H1 (cell line): ENCODE measurements around the gene OGFOD3. TPM values are rescaled to one million over a fixed set of nuclear protein-coding genes. Genes with fewer than 3 reads are reported as not detected.

Experiments used
- CTCF ChIA-PET: fragments of 300-600 bp; sonication (Branson Sonifier 250); formaldehyde crosslinking; loops from one replicate; lab custom pipeline; 2021; ENCODE audit not compliant: partially characterized antibody; lab: Charles Lee
- POLR2A ChIA-PET: fragments of 300-600 bp; sonication (Branson Sonifier 250); formaldehyde crosslinking; loops from one replicate; lab custom pipeline; 2021; ENCODE audit warnings: inconsistent platforms; ENCODE audit not compliant: partially characterized antibody; lab: Charles Lee
- DNase-seq, 2 experiments: peaks; one replicate each; pipeline versions ENCODE4 v3.0.0 to v3.0.0-alpha.2; 2010 to 2022; ENCODE audit warnings: low spot score in 2 of 2, low read depth in 1 of 2, mixed read lengths in 1 of 2
- FAIRE-seq: peaks from 2 replicates; lab custom pipeline; 2011; peaks lifted over from hg19 to GRCh38; lab: Jason Lieb, UNC
- H2AFZ ChIP-seq: 2 replicates; pipeline ENCODE4 v1.8.1; 2012; ENCODE audit warnings: low read length, inconsistent platforms
- H2AK5ac ChIP-seq: 2 replicates; pipeline ENCODE4 v1.6.1; 2013; ENCODE audit warnings: low read depth, low read length
- H2BK120ac ChIP-seq: replicated peaks from 2 replicates; pipeline ENCODE3; 2013; ENCODE audit warnings: low read depth, low read length, inconsistent platforms
- H2BK12ac ChIP-seq: 2 replicates; pipeline ENCODE4 v1.6.1; 2013; ENCODE audit warnings: low read depth, low read length
- H2BK15ac ChIP-seq: 2 replicates; pipeline ENCODE4 v1.6.1; 2013; ENCODE audit warnings: low read length
- H2BK20ac ChIP-seq: 2 replicates; pipeline ENCODE4 v1.6.1; 2013; ENCODE audit warnings: low read length
- H2BK5ac ChIP-seq: 2 replicates; pipeline ENCODE4 v1.6.1; 2013; ENCODE audit warnings: low read depth, low read length
- H3K14ac ChIP-seq: 2 replicates; pipeline ENCODE4 v1.6.1; 2013; ENCODE audit warnings: inconsistent platforms; ENCODE audit not compliant: insufficient read length
- H3K18ac ChIP-seq: 2 replicates; pipeline ENCODE4 v1.6.1; 2013; ENCODE audit warnings: low read length; ENCODE audit errors: extremely low read depth
- H3K23ac ChIP-seq: 2 replicates; pipeline ENCODE4 v1.6.1; 2013; ENCODE audit warnings: inconsistent platforms; ENCODE audit not compliant: insufficient read length
- H3K23me2 ChIP-seq: 2 replicates; pipeline ENCODE4 v1.6.1; 2013; ENCODE audit warnings: low read depth, low read length
- H3K27ac ChIP-seq: 2 replicates; pipeline ENCODE4 v1.6.1; 2011; ENCODE audit warnings: low read depth, low read length, inconsistent platforms
- H3K27me3 ChIP-seq, 4 experiments: replicated peaks in 1 of 4; 1 replicate in 1 of 4; 2 replicates in 3 of 4; pipeline versions ENCODE4 v1.6.1 to v1.8.1; 2011 to 2013; ENCODE audit warnings: low read length in 3 of 4, mild to moderate bottlenecking in 3 of 4, inconsistent platforms in 2 of 4, mixed read lengths in 2 of 4, moderate library complexity in 1 of 4; ENCODE audit not compliant: control insufficient read depth in 3 of 4, insufficient read depth in 3 of 4; ENCODE audit errors: extremely low read depth in 1 of 4
- H3K36me3 ChIP-seq, 4 experiments: 2 replicates each; pipeline versions ENCODE4 v1.6.1 to v1.8.1; 2011 to 2013; ENCODE audit warnings: mild to moderate bottlenecking in 4 of 4, low read length in 3 of 4, moderate library complexity in 2 of 4, control low read depth in 1 of 4, inconsistent platforms in 1 of 4; ENCODE audit not compliant: insufficient read depth in 4 of 4, control insufficient read depth in 2 of 4
- H3K4ac ChIP-seq: replicated peaks from 2 replicates; pipeline ENCODE3; 2013; ENCODE audit warnings: low read length, low read depth, mixed read lengths, inconsistent platforms; ENCODE audit not compliant: insufficient read length
- H3K4me1 ChIP-seq, 4 experiments: replicated peaks in 1 of 4; 1 replicate in 1 of 4; 2 replicates in 3 of 4; pipeline versions ENCODE4 v1.6.1 to v1.8.1; 2011 to 2013; ENCODE audit warnings: low read length in 3 of 4, inconsistent platforms in 2 of 4, mixed read lengths in 1 of 4; ENCODE audit not compliant: insufficient read depth in 4 of 4, control insufficient read depth in 3 of 4
- H3K4me2 ChIP-seq, 2 experiments: 2 replicates each; pipeline versions ENCODE4 v1.6.1 to v1.8.1; 2011 to 2013; ENCODE audit warnings: low read depth in 2 of 2, low read length in 2 of 2, control low read depth in 1 of 2, inconsistent platforms in 1 of 2, mild to moderate bottlenecking in 1 of 2; ENCODE audit not compliant: insufficient read depth in 1 of 2
- H3K4me3 ChIP-seq, 4 experiments: fragments of 200-600, 300-600 bp in 1 of 4; sonication (generic), shearing (Covaris generic), sonication (Bioruptor Twin) in 1 of 4; 2 replicates each; pipeline versions ENCODE4 v1.5.1 to v1.8.1; 2011 to 2016; ENCODE audit warnings: low read length in 4 of 4, low read depth in 3 of 4, control low read depth in 2 of 4, inconsistent platforms in 2 of 4, mild to moderate bottlenecking in 2 of 4, mixed read lengths in 1 of 4, moderate library complexity in 1 of 4; ENCODE audit not compliant: insufficient read depth in 2 of 4; ENCODE audit errors: extremely low read depth in 1 of 4
- H3K56ac ChIP-seq: replicated peaks from 2 replicates; pipeline ENCODE3; 2013; ENCODE audit warnings: low read depth, mild to moderate bottlenecking, mixed read lengths, low read length, inconsistent platforms; ENCODE audit not compliant: insufficient read length
- H3K79me1 ChIP-seq: 2 replicates; pipeline ENCODE4 v1.6.1; 2013; ENCODE audit warnings: low read depth, low read length, control low read depth
- H3K79me2 ChIP-seq, 2 experiments: 2 replicates each; pipeline versions ENCODE4 v1.6.1 to v1.8.1; 2012 to 2013; ENCODE audit warnings: low read length in 2 of 2, mild to moderate bottlenecking in 2 of 2, inconsistent platforms in 1 of 2; ENCODE audit not compliant: insufficient read depth in 2 of 2, control insufficient read depth in 1 of 2
- H3K9ac ChIP-seq, 4 experiments: replicated peaks in 1 of 4; 1 replicate in 1 of 4; 2 replicates in 3 of 4; pipeline versions ENCODE4 v1.6.1 to v1.8.1; 2011 to 2013; ENCODE audit warnings: low read depth in 3 of 4, low read length in 3 of 4, control low read depth in 2 of 4, mild to moderate bottlenecking in 2 of 4, moderate library complexity in 2 of 4, inconsistent platforms in 1 of 4; ENCODE audit errors: extremely low read depth in 1 of 4
- H3K9me3 ChIP-seq, 2 experiments: 2 replicates each; pipeline versions ENCODE4 v1.6.1 to v1.8.1; 2012 to 2013; ENCODE audit warnings: mild to moderate bottlenecking in 2 of 2, moderate library complexity in 2 of 2, control low read depth in 1 of 2, inconsistent platforms in 1 of 2, low read depth in 1 of 2, low read length in 1 of 2, mixed read lengths in 1 of 2; ENCODE audit not compliant: insufficient read depth in 2 of 2
- H4K20me1 ChIP-seq, 2 experiments: replicated peaks in 1 of 2; 2 replicates each; pipeline versions ENCODE3 to v1.8.1; 2011 to 2013; ENCODE audit warnings: inconsistent platforms in 2 of 2, low read length in 2 of 2, mild to moderate bottlenecking in 1 of 2; ENCODE audit not compliant: insufficient read depth in 2 of 2, control insufficient read depth in 1 of 2
- H4K5ac ChIP-seq: 2 replicates; pipeline ENCODE4 v1.6.1; 2013; ENCODE audit warnings: low read length, low read depth, mixed read lengths, inconsistent platforms; ENCODE audit not compliant: insufficient read length
- H4K8ac ChIP-seq: 2 replicates; pipeline ENCODE4 v1.8.0; 2013; ENCODE audit warnings: mild to moderate bottlenecking, moderate library complexity, low read length, inconsistent platforms; ENCODE audit not compliant: insufficient read depth; ENCODE audit errors: extremely low read depth
- H4K91ac ChIP-seq: replicated peaks from 2 replicates; pipeline ENCODE3; 2013; ENCODE audit warnings: low read length, mixed read lengths, inconsistent platforms; ENCODE audit not compliant: insufficient read length
- CBX5 ChIP-seq: fragments of 300-800, 300-1000 bp; sonication (generic); IDR thresholded peaks from 2 replicates; pipeline ENCODE4 v1.7.1; 2016; ENCODE audit warnings: antibody characterized with exemption, low read length, low read depth
- POLR2A ChIP-seq, 2 experiments: IDR thresholded peaks; 1 replicate in 1 of 2; 2 replicates in 1 of 2; pipeline ENCODE4 v1.6.1; 2011; ENCODE audit warnings: low read depth in 2 of 2, low read length in 2 of 2, mild to moderate bottlenecking in 2 of 2; ENCODE audit errors: control extremely low read depth in 1 of 2
- WGBS, 2 experiments: shearing (Covaris generic) in 1 of 2; methylation state at CpG; one replicate each; pipeline versions ENCODE4 v1.1.6 to v1.1.7; 2013 to 2015; ENCODE audit warnings: low lambda C conversion rate in 2 of 2, mixed read lengths in 2 of 2, inconsistent platforms in 1 of 2, low coverage in 1 of 2, missing lambda C conversion rate in 1 of 2; ENCODE audit not compliant: insufficient replicate concordance in 2 of 2, insufficient coverage in 1 of 2, insufficient read length in 1 of 2; ENCODE audit errors: extremely low coverage in 1 of 2, missing lambda C conversion rate in 1 of 2; 5-methylcytosine and 5-hydroxymethylcytosine counted together
- polyA plus RNA-seq, 7 experiments: library from polyadenylated mRNA; depleted of rRNA in 3 of 7; stranded (reverse) in 5 of 7; unstranded in 2 of 7; fragments of >200 nt in 5 of 7; fragments of 200-250 nt in 2 of 7; gene quantifications; 1 replicate in 5 of 7; 2 replicates in 1 of 7; 4 replicates in 1 of 7; pipeline versions ENCODE4 v1.2.1 to v1.2.3, GENCODE V29; 2011 to 2013; ENCODE audit warnings: missing spikeins in 2 of 7, mixed read lengths in 2 of 7
- total RNA-seq: library from RNA; stranded (reverse); fragmentation: NEBNext Ultra II Directional; extraction: Animal tissue kit (Norgen Biotek cat#: 25700); gene quantifications from 2 replicates; pipeline ENCODE4 v1.2.1, GENCODE V29; 2021

Gene OGFOD3
- total and polyA plus RNA-seq, 2 of the 8 experiments (the other 6 are each of a cell fraction or from before 2014, with no cell fraction given), result 21.1 to 21.8 TPM

DNA sequence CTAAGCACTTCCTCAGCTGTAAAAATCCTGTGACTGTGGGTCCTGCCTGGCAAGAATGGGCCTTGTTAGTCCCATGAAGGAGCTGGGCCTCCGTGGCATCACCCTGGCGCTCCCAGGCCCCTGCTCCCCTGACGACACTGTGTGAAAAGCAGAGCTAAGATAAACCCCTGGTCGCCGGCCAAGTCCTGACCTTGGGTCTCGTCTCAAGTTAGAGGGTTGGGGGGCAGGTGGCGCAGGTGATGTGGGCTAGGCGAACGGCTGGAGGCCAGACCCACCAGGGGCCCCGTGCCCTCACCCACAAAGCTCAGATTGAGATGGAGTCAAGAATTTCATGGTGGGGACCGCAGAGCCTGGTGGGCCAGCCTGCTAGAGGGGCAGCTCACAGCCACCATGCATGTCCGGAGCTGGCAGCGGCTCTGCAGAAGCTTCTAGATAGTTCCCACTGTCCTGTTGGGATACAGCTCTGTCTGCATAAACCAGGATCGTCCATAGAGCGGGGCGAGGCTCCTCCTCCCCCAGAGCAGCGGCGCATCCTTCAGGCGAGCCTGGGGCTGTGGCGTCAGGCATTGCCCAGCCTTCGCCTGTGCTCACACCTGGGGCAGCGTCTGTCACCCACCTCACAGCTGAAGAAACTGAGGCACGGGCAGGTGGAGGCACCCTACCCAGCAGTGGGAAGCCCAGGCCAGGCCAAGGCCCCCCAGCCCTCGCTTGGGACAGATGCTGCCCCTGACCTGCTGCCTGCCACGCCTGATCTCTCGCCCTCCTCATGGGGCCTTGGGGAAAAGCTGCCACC is 20.2 kb upstream of the OGFOD3 start:
- H3K79me2 ChIP-seq, result no peaks in the 10 kb centered on the region
- H3K4me3 ChIP-seq, result no peak overlapping the region
- H2AFZ ChIP-seq, result no peak overlapping the region
- no peak overlapping the region for H3K56ac ChIP-seq
- no peak overlapping the region for H3K4me2 ChIP-seq
- peaks cover 0 to 18% (median 8%) of the 10 kb centered on the region in 4 experiments; a peak in 6 of 7 replicates for H3K4me1 ChIP-seq
- peak overlapping the region; percentile 51; the same call in 1 of the 2 replicates for H4K8ac ChIP-seq
- H2AK5ac ChIP-seq, result no peak overlapping the region
- H4K20me1 ChIP-seq, result peaks cover 0 to 18% of the 10 kb centered on the region in 2 experiments
- H3K27ac ChIP-seq, result no peak overlapping the region; the same call in 1 of the 2 replicates
- no peak overlapping the region for H2BK12ac ChIP-seq
- H3K4ac ChIP-seq, result no peak overlapping the region
- ChIA-PET CTCF (interaction anchor here (0.6 to 3.0 kb wide), 8 partner anchors 9 to 698 kb away, joined by 3 to 17 read pairs (median 3); no protein-coding TSS in a partner anchor), POLR2A (interaction anchor here (0.5 to 3.3 kb wide), 8 partner anchors 9 to 520 kb away, joined by 3 to 12 read pairs (median 3); partner anchors contain the start of gene NARF)
- H3K23me2 ChIP-seq, result no peaks in the 10 kb centered on the region
- DNase-seq, result no peak
- H3K9ac ChIP-seq, result no peak overlapping the region
- H3K27me3 ChIP-seq, result no peaks in the 10 kb centered on the region
- no peak overlapping the region for H4K91ac ChIP-seq
- no peak overlapping the region for H4K5ac ChIP-seq
- no peak overlapping the region for H3K23ac ChIP-seq
- H3K9me3 ChIP-seq, result no peaks in the 10 kb centered on the region
- peak overlapping the region; percentile 60; the same call in 1 of the 2 replicates for H3K18ac ChIP-seq
- peaks cover 0 to 14% (median 8%) of the 10 kb centered on the region in 4 experiments; a peak in 4 of 8 replicates for H3K36me3 ChIP-seq
- no peak for FAIRE-seq
- H2BK15ac ChIP-seq, result no peak overlapping the region
- H3K79me1 ChIP-seq, result no peaks in the 10 kb centered on the region
- TF ChIP-seq CBX5 (no peak), POLR2A (IDR thresholded peaks at IDR 0.05; ENCODE audit: control extremely low read depth in 1 of 2, low read depth in 2 of 2, low read length in 2 of 2) (0 out of 3 replicates have a peak, but pooled peaks of 1 of the 2 experiments have one; percentile 14)
- H3K14ac ChIP-seq, result no peak overlapping the region
- no peak overlapping the region for H2BK20ac ChIP-seq
- no peak overlapping the region for H2BK5ac ChIP-seq
- no peak overlapping the region for H2BK120ac ChIP-seq
- WGBS, 2 experiments, result 83% methylated on average over 26 of the region's 26 CpGs; no CpG with 5 or more reads in 1 of the 2 experiments
